Natural killer cell (primary cell): ENCODE results near the gene PLK5. TPM values are rescaled to one million over a fixed set of nuclear protein-coding genes. Genes with fewer than 3 reads are reported as not detected.
"Not testable (repeated sequence)": the region's sequence is repeated elsewhere in the genome, so short reads cannot be mapped to it uniquely, and the experiment has no call there.

Experiments
- ATAC-seq, 3 donors: fragments of 150-1000 bp in 2 of 3; fragments of 200-7000 bp in 1 of 3; cut with Tn5 transposase; 1 replicate in 1 of 3; 2 replicates in 2 of 3; pipeline ENCODE4 v1.10.0; 2021; ENCODE audit warnings: mild to moderate bottlenecking in 2 of 3, moderate library complexity in 2 of 3
- DNase-seq, 2 donors: peaks; one replicate each; pipeline versions ENCODE4 v3.0.0 to v3.0.0-alpha.2; 2013 to 2021; ENCODE audit warnings: mixed read lengths in 1 of 2
- H3K27ac ChIP-seq: one replicate; pipeline ENCODE4 v1.5.1; 2013; ENCODE audit warnings: mild to moderate bottlenecking, low read length
- H3K27me3 ChIP-seq: one replicate; pipeline ENCODE4 v1.6.1; 2013; ENCODE audit warnings: low read length; ENCODE audit not compliant: control insufficient read depth, insufficient read depth
- H3K36me3 ChIP-seq: one replicate; pipeline ENCODE4 v1.6.1; 2013; ENCODE audit warnings: low read length; ENCODE audit not compliant: control insufficient read depth, insufficient read depth
- H3K4me1 ChIP-seq: one replicate; pipeline ENCODE4 v1.6.1; 2013; ENCODE audit warnings: low read length; ENCODE audit not compliant: control insufficient read depth, insufficient read depth
- H3K4me3 ChIP-seq: one replicate; pipeline ENCODE4 v1.5.1; 2013; ENCODE audit warnings: low read length
- H3K9me3 ChIP-seq: one replicate; pipeline ENCODE4 v1.6.1; 2013; ENCODE audit warnings: low read length; ENCODE audit not compliant: control insufficient read depth, insufficient read depth
- H3K27ac Mint-ChIP-seq, 2 donors: one replicate each; pipeline ENCODE4 v1.8.0; 2022; ENCODE audit warnings: mild to moderate bottlenecking in 2 of 2, mixed read lengths in 2 of 2, moderate library complexity in 1 of 2
- H3K27me3 Mint-ChIP-seq, 2 donors: one replicate each; pipeline ENCODE4 v1.8.0; 2022; ENCODE audit warnings: low read depth in 2 of 2, mixed read lengths in 2 of 2
- H3K36me3 Mint-ChIP-seq: one replicate; pipeline ENCODE4 v1.8.0; 2022; ENCODE audit warnings: mixed read lengths
- H3K4me1 Mint-ChIP-seq, 2 donors: one replicate each; pipeline ENCODE4 v1.8.0; 2022; ENCODE audit warnings: mixed read lengths in 2 of 2
- H3K4me3 Mint-ChIP-seq: one replicate; pipeline ENCODE4 v1.8.0; 2022; ENCODE audit warnings: mild to moderate bottlenecking, moderate library complexity, mixed read lengths
- H3K9me3 Mint-ChIP-seq, 2 donors: one replicate each; pipeline ENCODE4 v1.8.0; 2022; ENCODE audit warnings: mixed read lengths in 2 of 2
- CTCF ChIP-seq: fragments of 200-600 bp; IDR thresholded peaks from one replicate; pipeline ENCODE4 v1.8.0; 2022; ENCODE audit warnings: antibody characterized with exemption
- WGBS: methylation state at CpG from one replicate; pipeline ENCODE4 v1.1.7; 2013; ENCODE audit warnings: missing lambda C conversion rate; ENCODE audit not compliant: insufficient coverage; 5-methylcytosine and 5-hydroxymethylcytosine counted together
- intact Hi-C: fragments of 100-400 bp; cut with micrococcal nuclease; formaldehyde crosslinking; loops from one replicate; pipeline ENCODE4 v1.14.2; 2022
- total RNA-seq, 4 donors: library from RNA; stranded (reverse); fragments of 120-200 nt in 1 of 4; gene quantifications; one replicate each; pipeline versions ENCODE4 v1.2.3 to v1.2.4, GENCODE V29; 2013 to 2022

PLK5 gene
- total RNA-seq: not detected
- total RNA-seq (2013): not detected

- no peak within 1 kb of the TSS for H3K27ac ChIP-seq
- no peaks in the 10 kb centered on the region for H3K36me3 ChIP-seq
- no peaks in the 10 kb centered on the region for H3K9me3 ChIP-seq
- no peak within 1 kb of the TSS for H3K27ac Mint-ChIP-seq
- peaks cover 19 to 38% of the 10 kb centered on the region in 2 donors for H3K27me3 Mint-ChIP-seq
- no peak for DNase-seq
- ATAC-seq: peak in 1 of 3 donors; percentile 34
- TF ChIP-seq CTCF: no peak
- H3K4me3 ChIP-seq: no peak within 1 kb of the TSS
- no peaks in the 10 kb centered on the region for H3K4me1 ChIP-seq
- H3K4me1 Mint-ChIP-seq: peaks cover 0 to 8% of the 10 kb centered on the region in 2 donors
- no peaks in the 10 kb centered on the region for H3K9me3 Mint-ChIP-seq
- 11% methylated on average over 92 of the region's 92 CpGs for WGBS
- no peak within 1 kb of the TSS for H3K4me3 Mint-ChIP-seq
- H3K27me3 ChIP-seq: peaks cover 20% of the 10 kb centered on the region
- intact Hi-C loops: no loop called here
- no peaks in the 10 kb centered on the region for H3K36me3 Mint-ChIP-seq
Measured at GRCh38 chr19:1523412-1524286, at the start of gene PLK5. Gene PLK5, plus strand, starts transcription at chr19:1524077. Its CDS starts 2,920 bp downstream, at chr19:1526997.

DNA sequence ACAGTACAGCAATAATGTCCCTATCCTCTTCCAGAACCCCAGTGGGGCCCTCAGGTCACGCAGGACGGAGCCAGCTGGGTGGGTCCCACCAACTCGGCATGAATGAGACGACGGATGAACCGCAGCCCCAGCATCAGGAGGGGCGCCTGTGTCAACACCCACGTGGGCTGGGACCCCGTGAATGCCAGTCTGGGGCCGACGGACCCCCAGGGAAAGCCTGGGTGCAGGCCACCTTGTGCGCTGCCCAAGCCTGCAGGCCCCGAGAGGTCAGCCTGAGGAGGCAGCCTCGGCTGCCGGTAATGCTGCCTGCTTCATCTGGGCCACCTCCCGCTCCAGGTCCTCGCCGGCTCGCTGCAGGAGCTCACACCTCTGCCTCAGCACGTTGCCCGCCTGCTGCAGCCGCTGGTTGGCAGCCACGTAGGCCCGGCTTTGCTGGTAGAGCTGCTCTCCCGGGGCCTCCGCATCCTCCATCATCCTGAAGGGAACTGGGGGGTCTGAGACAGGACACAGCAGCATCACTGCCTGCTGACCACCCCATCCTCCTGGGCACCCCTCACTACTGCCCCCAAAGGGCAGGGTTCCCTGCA lies 49.0 kb upstream of the PLK5 start:
- 95% methylated on average over 26 of the region's 26 CpGs for WGBS
- Histone ChIP-seq H3K36me3 (peaks cover 2% of the 10 kb centered on the region), H3K27me3 (peaks cover 17% of the 10 kb centered on the region), H3K4me3 (no peak overlapping the region), H3K27ac (no peak overlapping the region), H3K9me3 (no peaks in the 10 kb centered on the region), H3K4me1 (peaks cover 55% of the 10 kb centered on the region)
- Mint-ChIP-seq H3K9me3 (no peaks in the 10 kb centered on the region), H3K4me1 (peaks cover 9 to 36% of the 10 kb centered on the region in 2 donors), H3K4me3 (peak overlapping the region; percentile 9), H3K27me3 (peaks cover 0 to 5% of the 10 kb centered on the region in 2 donors), H3K36me3 (no peaks in the 10 kb centered on the region), H3K27ac (no peak overlapping the region)
- DNase-seq: no peak
- ATAC-seq: no peak
- intact Hi-C loops: no loop called here
- no peak for TF ChIP-seq CTCF

DNA sequence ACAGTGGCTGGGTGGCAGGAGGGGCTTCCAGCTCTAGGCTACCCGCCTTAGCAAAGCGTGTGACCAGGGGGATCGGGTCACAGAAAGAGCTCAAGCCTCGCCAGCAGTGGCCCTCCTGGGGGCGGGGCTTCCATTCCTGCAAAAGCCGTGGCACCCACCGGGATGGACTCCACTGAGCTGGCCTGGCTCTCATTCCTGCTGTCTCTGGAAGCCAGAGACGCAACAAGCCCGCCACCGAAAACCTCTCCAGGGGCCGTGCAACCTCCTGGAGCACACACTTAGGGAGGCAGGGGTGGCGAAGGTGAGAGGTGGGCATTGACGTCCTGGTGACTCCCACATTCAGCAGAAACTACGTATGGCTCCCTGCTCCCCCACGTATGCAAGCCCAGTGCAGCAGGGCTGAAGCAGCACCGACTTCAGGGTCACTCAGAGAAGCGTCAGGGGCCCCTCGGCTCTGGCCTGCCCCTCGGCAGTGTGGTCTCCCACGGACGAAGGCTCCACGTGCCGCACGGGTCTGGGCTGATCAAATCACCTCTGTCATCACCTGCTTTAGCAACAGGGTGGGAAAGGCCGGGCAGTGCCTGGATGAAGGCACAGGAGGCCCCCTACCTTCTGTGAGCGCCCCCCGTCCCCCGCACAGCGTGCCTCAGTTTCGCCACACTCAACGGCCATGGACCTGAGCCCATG lies 48.0 kb upstream of the PLK5 start:
- Mint-ChIP-seq H3K4me3 (no peak overlapping the region), H3K27ac (no peak overlapping the region), H3K36me3 (no peaks in the 10 kb centered on the region), H3K9me3 (no peaks in the 10 kb centered on the region), H3K4me1 (peaks cover 9 to 37% of the 10 kb centered on the region in 2 donors), H3K27me3 (peaks cover 0 to 2% of the 10 kb centered on the region in 2 donors)
- no peak for ATAC-seq
- H3K27ac ChIP-seq: no peak overlapping the region
- H3K36me3 ChIP-seq: peaks cover 2% of the 10 kb centered on the region
- no peak for TF ChIP-seq CTCF
- intact Hi-C loops: no loop called here
- no peaks in the 10 kb centered on the region for H3K9me3 ChIP-seq
- peaks cover 12% of the 10 kb centered on the region for H3K27me3 ChIP-seq
- WGBS: 96% methylated on average over 31 of the region's 31 CpGs
- DNase-seq: no peak
- H3K4me1 ChIP-seq: peaks cover 46% of the 10 kb centered on the region
- no peak overlapping the region for H3K4me3 ChIP-seq

GRCh38 chr19:1477056-1477455 lies 46.8 kb upstream of the PLK5 start:
- H3K4me3 Mint-ChIP-seq, H3K27me3 ChIP-seq, DNase-seq, H3K36me3 Mint-ChIP-seq, H3K4me3 ChIP-seq, H3K9me3 ChIP-seq, H3K27ac Mint-ChIP-seq, H3K27ac ChIP-seq, H3K27me3 Mint-ChIP-seq, H3K9me3 Mint-ChIP-seq, H3K36me3 ChIP-seq, ATAC-seq, intact Hi-C loops: not testable (repeated sequence)
- 97% methylated on average over 9 of the region's 9 CpGs for WGBS
- peaks cover 9 to 32% of the 10 kb centered on the region in 2 donors for H3K4me1 Mint-ChIP-seq
- peaks cover 35% of the 10 kb centered on the region for H3K4me1 ChIP-seq
